ENCODE results near the gene SAMD3. TPM values are rescaled to one million over a fixed set of nuclear protein-coding genes. Genes with fewer than 3 reads are reported as not detected.
"Not testable (repeated sequence)": the region's sequence is repeated elsewhere in the genome, so short reads cannot be mapped to it uniquely, and the experiment has no call there.

The SAMD3 gene
- total RNA-seq, 1 donor from 2014 or later: not detected

DNA sequence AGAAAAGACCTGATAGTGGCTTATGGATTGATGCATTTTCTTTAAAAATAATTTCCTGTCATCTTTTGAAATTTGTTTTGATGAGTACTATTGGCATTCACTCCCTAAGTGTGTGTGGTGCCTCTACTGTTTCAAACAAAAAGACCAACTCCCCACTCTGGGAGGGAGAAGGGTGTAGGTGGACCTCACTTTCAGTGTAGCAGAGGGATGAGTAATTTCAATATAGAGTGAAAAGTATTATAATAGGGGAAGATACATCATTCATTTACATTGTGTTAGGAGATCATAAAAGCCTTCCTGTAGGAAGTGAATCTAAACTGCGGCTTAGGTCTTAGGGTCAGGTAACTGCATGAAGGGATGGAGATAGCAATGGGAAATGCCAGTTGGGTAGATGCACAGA lies 46.4 kb downstream of the SAMD3 start:
- no peak for DNase-seq (ENCODE audit: low read depth in 2 of 2)

DNA sequence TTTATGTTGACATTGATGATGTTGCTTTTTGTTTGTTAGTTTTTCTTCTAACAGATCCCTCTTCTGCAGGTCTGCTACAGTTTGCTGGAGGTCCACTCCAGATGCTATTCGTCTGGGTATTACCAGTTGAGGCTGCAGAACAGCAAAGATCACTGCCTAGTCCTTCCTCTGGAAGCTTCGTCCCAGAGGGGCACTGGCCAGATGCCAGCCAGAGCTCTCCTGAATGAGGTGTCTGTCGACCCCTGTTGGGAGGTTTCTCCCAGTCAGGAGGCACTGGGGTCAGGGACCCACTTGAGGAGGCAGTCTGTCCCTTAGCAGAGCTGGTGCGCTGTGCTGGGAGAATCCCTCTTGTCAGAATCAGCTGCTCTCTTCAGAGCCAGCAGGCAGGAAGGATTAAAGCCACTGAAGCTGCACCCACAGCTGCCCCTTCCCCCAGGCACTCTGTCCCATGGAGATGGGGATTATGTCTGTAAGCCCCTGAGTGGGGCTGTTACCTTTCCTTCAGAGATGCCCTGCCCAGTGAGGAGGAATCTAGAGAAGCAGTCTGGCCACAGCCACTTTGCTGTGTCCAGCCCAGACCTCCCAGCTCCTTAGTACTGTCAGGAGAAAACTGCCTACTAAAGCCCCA lies 49.3 kb downstream of the SAMD3 start:
- DNase-seq (ENCODE audit: low read depth in 2 of 2): not testable (repeated sequence)

DNA sequence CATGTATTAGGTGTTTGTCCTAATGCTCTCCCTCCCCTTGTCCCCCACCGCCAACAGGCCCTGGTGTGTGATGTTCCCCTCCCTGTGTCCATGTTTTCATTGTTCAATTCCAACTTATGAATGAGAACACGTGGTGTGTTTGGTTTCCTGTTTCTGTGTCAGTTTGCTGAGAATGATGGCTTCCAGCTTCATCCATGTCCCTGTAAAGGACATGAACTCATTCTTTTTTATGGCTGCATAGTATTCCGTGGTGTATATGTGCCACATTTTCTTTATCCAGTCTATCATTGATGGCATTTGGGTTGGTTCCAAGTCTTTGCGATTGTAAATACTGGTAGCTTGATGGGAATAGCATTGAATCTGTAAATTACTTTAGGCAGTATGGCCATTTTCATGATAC lies 52.6 kb downstream of the SAMD3 start:
- not testable (repeated sequence) for DNase-seq (ENCODE audit: low read depth in 2 of 2)

DNA sequence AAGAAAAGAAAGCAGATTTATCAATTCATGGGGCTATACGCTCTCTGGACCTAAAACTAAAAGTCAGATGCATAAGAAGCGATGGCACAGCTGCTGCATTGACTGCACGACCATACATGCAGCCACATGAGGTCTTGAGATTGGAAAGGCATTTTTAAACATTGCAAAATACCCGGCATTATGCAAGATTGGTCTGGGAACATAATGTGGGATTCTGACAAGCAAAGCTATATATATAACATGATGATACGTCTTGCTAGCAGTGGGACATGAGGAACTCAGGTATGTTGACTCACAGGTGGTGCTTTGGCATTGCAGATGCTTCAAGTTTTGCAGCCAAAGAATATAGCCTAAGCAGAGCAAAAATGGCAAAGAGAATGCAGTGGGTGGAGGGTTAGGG lies 55.1 kb downstream of the SAMD3 start:
- no peak for DNase-seq (ENCODE audit: low read depth in 2 of 2)

DNA sequence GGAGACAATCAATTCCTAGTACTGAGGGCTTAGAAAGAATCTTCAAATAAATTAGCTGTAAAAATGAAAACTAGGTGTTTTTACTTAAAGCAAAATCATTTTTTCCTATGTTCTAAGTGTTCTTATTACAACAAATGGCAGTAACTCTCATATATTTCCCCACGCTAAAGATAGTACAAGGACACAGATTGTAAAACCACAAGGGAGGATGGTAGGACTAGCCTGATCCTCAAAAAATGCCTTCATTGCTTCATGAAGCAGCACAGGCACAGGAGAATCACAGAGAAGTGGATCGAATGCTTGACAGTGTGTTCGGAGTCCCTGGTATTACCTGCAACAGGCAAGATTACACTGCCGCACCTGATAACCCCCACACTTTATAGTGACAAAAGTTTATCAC lies 58.5 kb downstream of the SAMD3 start:
- DNase-seq (ENCODE audit: low read depth in 2 of 2): no peak

DNA sequence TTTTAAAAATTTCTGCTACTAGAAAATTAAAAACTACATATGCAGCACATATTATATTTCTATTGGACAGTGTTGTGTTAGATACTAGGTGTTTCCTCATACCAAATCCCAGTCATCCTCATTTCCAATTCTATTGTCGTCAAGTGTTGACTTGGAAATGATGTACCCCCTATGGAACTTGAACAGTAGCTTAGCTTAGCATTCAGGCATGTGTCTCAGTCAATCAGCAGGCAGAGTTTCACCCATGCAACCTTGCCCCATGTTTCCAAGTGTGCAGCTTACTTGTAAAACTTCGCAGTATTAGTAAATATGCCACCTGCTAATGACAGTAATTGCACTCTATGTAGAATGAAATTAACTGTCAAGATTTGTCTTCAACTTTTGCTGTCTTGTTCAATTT lies 59.5 kb downstream of the SAMD3 start:
- DNase-seq (ENCODE audit: low read depth in 2 of 2): no peak

DNA sequence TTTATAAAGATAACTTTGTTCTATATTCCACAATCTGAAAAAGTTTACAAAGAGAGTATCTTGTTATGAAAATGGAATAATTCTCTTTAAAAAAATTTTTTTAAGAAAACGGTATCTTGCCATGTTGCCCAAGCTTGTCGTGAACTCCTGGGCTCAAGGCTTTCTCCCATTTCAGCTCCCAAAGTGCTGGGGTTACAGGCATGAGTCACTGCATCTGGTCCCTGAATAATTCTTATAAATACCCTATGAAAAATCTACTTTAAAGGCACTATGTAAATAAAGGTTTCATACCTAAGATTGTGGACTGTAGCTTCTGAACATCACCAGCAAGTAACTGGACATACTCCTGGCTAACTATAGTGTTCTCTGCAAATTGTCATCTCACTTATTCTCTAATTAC lies 60.3 kb downstream of the SAMD3 start:
- DNase-seq (ENCODE audit: low read depth in 2 of 2): no peak

DNA sequence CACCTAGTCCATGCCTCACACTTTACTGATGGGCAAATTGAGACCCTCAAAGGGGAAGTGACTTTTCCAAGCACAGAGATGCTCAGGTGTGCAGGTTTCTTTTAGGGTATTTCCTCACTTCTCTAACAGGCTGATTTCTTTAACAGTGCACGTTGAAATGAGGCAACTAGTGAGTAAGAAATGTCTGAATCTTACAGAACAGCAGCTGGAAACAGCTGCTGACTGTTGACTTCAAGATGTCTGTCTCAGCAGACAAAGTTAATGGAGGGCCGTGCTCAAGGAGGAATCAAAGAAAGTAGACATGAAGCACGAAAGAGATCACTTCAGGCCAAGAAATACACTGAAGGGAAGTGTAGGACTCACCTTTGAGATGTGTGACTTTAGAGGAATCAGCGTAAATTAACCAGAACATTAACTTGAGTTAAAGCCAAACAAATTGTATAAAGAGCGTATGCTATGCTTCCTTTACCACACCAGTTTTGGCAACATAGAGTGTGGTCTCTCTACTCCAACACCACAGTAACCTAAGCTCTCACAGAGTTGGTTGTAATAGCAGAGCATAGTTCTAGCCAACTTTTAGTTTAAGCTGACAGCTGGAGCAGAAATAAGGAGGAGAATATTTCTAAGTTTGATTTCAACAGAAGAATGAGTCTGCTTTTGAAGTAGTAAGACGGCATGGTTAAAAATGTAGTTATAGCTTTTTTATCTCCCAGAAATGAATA lies 60.9 kb downstream of the SAMD3 start:
- DNase-seq (ENCODE audit: low read depth in 2 of 2): no peak

DNA sequence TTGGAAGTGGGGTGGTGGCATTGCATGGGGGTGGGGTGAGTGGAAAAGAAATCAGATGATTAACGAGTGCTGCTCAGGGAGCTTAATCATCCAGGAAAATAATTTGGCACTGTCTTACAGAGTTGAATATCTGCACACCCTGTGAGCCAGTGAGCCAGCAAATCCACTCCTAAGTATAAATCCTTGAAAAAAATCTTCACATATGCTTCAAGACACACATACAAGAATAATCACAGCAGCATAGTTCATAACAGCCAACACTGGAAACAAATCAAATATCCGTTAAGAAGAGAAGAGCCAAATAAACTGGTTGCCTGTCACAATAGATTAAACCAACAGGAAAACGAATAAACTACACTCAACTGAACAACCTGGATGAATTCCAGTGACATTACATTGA lies 62.8 kb downstream of the SAMD3 start:
- no peak for DNase-seq (ENCODE audit: low read depth in 2 of 2)

DNA sequence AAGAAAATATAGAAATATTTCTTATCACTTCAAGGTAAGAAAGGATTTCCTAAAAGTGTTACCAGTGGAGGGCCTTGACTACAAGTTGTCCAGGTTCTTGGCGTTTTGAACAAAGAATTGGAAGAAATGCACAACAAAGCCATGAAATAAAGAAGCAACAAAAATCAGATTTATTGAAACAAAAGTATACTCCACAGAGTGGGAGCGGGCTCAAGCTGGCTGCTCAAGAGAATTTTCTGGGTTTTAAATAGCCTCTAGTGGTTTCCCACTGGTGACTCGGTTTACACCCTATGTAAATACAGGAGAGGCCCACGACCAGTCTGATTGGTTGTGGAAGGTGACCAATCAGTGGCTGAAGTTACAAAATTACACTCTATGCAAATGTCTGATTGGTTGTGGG lies 64.2 kb downstream of the SAMD3 start:
- DNase-seq (ENCODE audit: low read depth in 2 of 2): no peak

DNA sequence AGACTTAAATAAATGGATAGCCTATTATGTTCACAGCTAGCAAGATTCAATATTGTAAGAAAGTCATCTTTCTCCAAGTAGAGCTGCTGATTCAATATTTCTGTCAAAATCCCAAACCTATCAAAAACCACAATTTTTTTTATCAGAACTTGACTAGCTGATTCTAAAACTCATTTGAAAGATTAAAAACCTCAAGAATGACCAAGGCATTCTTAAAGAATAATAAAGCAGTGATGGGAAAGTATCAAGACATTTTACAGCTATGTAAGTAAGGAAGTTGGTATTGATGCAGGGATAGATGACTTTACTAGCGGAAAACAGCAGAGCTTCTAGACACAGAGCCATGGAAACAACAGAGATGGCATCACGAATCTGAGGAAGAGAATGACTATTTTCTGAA lies 64.7 kb downstream of the SAMD3 start:
- DNase-seq (ENCODE audit: low read depth in 2 of 2): no peak

DNA sequence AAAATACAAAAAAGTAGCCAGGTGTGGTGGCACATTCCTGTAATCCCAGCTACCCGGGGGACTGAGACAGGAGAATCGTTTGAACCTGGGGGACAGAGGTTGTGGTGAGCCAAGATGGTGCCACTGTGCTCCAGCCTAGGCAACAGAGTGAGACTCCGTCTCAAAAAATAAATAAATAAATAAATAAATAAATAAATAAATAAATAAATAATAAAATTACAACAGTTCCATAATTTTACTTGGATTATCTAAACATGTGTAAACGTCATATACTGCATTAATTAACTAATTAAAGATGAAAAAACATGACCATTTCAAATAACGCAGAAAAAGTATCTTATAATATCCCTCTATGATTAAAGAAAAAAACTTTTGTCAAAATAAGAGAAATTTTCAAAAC lies 65.8 kb downstream of the SAMD3 start:
- no peak for DNase-seq (ENCODE audit: low read depth in 2 of 2)

DNA sequence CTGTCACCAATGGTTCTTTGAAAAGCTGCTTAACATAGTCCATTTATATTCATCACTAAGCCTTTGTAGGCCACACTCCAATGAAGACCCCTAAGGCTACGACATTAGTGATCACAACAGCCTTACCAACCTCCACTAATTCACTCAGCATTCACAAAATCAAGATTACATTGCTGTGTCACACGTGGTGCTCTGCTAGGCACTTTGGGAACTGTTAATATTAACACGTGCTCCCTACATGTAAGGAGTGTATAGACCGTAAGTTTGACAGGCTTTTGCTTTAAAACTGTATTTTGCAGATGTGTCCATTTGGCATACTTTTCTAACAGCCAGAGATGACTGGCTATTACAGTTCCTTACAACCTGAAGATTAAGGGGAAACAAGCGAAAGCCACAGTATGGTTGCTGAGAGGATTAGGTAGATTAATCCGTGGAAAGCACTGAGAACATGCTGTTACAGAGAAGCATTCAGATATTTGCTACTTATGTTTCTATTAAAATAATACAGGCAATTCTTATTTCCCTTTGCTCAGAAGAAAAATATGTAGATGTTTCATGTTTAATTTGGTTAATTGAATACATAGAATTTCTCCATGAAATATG lies 69.7 kb downstream of the SAMD3 start:
- no peak for DNase-seq (ENCODE audit: low read depth in 2 of 2)

DNA sequence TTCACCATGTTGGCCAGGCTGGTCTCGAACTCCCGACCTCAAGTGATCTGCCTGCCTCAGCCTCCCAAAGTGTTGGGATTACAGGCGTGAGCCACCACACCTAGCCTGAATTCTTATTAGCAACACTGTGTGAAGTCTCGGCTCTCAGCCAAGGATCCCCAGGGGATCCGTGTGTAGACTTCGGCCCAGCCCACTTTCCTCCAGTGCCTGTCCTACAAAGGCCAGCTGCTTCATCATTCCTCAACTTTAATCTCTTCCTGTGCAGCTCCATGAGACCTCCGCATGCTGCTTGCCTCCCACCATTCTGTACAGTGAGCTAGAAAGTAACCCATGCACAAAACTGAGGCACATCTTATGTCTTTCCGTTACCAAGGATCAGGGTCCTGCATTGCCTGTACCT lies 71.8 kb downstream of the SAMD3 start:
- DNase-seq (ENCODE audit: low read depth in 2 of 2): no peak

DNA sequence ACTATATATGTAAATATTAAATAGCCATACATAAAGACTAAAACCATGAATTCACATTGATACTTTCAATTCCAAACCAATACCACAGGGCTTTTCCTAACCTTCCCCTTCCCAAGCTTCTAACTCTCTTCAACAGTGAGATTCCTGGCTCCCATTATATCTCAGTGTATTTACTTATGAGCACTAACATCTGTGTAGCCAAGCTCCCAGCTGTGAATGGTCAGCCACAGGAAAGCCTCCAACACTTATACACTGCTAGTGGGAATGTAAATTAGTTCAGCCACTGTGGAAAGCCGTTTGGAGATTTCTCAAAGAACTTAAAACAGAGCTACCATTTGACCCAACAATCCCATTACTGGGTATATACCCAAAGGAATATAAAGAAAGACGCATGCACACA lies 73.7 kb downstream of the SAMD3 start:
- DNase-seq (ENCODE audit: low read depth in 2 of 2): not testable (repeated sequence)

DNA sequence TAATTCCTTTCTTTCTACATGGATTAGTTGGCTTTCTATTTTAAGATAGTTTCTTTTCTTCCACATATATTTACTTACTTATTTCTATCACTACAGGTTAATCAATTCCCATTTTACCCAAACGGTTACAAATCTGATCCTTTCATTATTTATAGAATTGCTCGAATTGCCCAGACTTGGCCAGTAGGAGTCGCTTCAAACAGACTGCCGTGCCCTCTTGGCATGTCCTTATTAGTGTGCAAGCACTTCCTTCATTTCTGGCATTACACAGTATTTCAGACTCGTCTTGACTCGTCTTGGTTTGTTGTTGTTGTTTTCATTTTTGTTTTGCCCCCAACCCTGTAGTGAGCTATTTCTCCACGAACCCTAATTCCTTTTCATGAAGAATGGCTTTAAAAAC lies 74.6 kb downstream of the SAMD3 start:
- DNase-seq (ENCODE audit: low read depth in 2 of 2): no peak

DNA sequence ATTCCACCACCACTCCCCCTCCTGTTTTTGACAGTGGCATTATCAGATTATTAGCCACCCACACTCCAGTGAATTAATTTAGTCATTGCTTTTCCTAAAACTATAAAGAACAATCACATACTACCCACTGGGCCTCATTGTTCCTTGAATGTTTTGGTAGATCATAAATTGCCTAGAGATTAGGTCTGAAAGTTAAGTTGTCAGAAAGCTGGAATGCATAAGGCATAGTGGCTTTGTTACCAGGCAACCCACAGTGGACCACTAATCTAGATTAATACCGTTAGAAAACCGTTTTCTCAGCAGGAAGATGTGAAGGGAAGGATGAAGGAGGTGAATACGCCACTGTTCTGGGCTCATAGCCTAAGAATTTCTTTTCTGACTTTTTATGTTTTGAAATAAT lies 75.6 kb downstream of the SAMD3 start:
- DNase-seq (ENCODE audit: low read depth in 2 of 2): no peak

DNA sequence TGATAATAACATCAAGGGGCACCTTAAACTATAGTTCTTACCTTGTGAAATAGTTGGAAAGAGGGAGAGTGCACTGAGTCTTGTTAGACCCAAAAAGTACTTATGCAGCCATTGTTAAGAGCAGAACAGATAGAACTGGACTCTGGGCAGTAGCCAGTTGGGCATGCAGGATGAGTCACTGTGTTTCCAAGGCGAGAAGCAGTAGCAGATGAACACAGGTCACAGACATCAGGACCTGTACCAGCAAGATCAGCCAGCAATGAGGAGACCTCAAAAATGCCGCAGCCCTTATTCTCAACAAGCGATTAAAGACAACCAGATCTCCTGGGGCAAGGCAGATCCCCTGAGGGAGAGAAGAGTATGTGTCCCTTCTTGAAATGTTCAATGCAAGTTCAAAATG lies 79.0 kb downstream of the SAMD3 start:
- DNase-seq (ENCODE audit: low read depth in 2 of 2): no peak

DNA sequence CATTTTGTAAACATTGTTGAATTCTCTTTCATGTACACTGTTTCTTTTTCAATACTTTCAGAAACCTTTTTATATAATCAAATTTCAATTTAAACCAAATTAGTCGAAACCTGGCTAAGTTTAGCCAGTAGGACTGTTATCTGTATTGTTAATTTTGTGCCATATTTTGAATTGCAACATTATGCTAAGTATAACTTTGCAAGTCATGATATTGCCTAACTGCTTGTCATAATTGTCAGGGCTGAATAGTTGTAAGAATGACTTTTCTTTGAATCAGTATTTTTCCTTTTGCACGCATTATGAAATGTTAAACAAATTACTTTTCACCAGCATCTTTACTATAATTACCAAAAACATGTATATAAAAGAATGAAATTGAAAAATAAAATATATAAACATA lies 82.7 kb downstream of the SAMD3 start:
- DNase-seq (ENCODE audit: low read depth in 2 of 2): no peak

DNA sequence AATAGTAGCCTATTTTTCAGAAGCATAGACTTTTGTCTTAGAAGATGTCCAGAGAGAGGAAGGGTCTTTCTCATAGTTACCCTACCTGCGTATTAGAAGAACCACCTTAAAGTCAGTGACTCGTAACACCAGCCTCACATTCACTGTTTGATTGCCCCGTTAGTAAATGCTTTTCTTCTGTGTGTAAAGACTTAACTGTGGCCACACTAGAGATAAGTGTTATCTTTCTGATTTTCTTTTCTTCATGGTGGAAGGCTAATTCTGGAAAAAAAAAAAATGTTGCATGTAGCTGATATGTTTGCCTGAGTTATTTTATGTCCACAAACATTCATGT lies 83.9 kb downstream of the SAMD3 start:
- no peak for DNase-seq (ENCODE audit: low read depth in 2 of 2)

DNA sequence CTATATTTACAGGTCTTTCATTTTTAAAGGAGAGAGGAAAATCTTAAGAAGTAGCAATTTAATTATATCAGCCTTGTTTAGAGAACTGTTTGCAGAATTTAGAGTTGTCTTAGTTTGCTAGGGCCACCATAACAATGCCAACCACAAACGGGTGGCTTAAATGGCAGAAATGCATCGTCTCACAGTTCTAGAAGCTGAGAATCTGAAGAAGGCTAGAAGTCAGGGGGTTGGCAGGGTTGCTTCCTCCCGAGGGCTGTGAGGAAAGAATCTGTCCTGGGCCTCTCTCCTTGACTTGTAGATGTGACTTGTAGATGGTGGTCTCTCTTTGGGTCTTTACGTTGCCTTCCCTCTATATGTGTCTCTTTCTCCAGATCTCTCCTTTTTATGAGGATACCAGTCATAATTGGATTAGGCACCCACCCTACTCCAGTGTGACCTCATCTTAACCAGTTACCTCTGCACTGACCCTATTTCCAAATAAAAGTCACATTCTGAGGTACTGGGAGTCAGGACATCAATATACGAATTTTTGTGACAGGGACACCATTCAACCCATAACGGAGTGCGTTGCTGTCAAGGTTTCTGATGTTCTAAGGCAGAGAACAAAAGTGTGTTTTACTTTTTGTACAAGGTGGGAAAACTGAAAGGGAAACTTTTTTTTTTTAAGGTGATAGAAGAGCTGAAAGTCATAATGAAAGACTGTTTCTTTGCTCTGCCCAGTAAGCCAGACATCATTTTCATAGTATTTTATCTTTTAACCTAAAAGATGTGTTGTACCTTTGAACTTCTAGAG lies 84.4 kb downstream of the SAMD3 start:
- DNase-seq (ENCODE audit: low read depth in 2 of 2): no peak

DNA sequence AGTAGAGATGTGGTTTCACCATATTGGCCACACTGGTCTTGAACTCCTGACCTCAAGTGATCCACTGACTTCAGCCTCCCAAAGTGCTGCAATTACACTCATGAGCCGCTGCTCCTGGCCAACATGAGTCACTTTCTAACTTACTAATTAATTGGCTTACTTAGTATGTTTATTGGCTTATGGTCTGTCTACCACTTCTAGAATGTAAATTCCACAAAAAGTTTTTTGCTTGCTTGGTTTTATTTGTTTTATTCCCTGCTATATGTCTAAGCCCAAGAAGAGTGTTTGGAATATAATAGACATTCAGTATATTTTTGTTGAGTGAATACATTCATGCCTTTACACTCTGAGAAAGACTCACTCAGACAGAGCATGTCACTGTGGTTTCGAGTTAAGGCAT lies 86.0 kb downstream of the SAMD3 start:
- DNase-seq (ENCODE audit: low read depth in 2 of 2): no peak

DNA sequence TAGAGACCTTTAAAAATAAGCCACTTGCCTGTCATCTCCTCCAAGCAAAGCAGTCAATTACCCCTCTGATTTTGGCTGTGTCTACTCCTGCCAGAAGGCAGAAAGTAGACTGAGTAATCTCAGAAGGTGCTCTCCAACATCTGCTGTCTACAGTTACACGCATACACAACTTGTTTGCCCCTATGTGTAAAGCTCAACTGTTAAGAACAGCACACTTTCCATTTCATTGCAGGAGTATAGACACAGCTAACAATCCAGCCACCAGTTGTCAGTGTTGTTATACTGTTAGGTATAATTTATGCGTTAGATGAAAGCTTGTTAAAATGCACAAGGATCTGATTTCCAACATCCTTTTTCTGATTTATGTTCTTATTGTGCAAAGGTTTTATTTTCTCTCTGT lies 88.2 kb downstream of the SAMD3 start:
- no peak for DNase-seq (ENCODE audit: low read depth in 2 of 2)
